ENCODE measurements around the gene ARHGEF10L. TPM values are rescaled to one million over a fixed set of nuclear protein-coding genes. Genes with fewer than 3 reads are reported as not detected.

The ARHGEF10L gene
- polyA plus RNA-seq, 1 donor (not counting 4 experiments of a cell fraction or from before 2014, with no cell fraction given): 2.4 TPM

DNA sequence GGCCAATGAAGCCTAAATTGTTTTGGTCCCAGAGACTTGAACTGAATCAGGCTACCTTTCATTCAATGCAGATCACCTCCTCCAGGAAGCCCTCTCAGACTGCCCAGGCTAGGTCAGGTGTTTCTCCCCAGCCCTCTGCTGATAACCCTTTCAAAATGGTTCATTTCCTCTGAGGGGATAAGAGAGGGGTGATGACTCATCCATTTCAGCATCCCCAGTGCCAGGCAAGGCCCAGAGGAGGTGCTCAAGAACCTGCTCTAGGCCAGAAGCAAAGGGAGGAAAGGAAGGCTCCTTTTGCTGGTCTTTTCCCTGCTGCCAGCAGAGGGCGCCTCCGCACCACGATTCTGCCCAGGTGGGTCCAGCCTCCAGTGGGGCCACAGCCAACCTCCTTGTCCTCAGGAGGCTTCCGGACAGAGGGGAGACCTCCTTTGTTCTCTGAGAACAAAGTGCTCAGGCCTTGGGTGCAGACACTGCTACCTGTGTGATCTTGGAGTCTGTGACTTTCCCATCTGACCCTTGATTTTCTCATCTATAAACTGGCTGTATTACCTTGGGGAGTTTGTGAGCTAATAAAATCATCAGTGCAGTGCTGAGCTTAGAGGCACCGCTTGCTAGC, 45.3 kb upstream of the ARHGEF10L start:
- Histone ChIP-seq H3K79me2 (ENCODE audit: control insufficient read depth, insufficient read depth, low read length) (no peaks in the 10 kb centered on the region), H3K9me3 (ENCODE audit: control insufficient read depth, low read depth, low read length) (no peaks in the 10 kb centered on the region), H3K4me3 (ENCODE audit: control insufficient read depth in 2 of 3, extremely low read depth in 1 of 3, insufficient read depth in 2 of 3, low read depth in 1 of 3, low read length in 3 of 3) (no peak overlapping the region), H3K27me3 (ENCODE audit: control insufficient read depth, extremely low read depth, insufficient read depth, low read length) (no peaks in the 10 kb centered on the region), H3K4me1 (ENCODE audit: control insufficient read depth, extremely low read depth, insufficient read depth, low read length) (peaks cover 6% of the 10 kb centered on the region), H3K36me3 (ENCODE audit: control insufficient read depth in 2 of 2, extremely low read depth in 1 of 2, insufficient read depth in 2 of 2, low read length in 2 of 2) (no peaks in the 10 kb centered on the region), H3K9ac (ENCODE audit: control insufficient read depth, extremely low read depth, insufficient read depth, low read length) (no peak overlapping the region), H3K4me2 (ENCODE audit: control insufficient read depth, extremely low read depth, insufficient read depth, low read depth, low read length) (no peak overlapping the region), H2AFZ (ENCODE audit: control insufficient read depth, low read length) (no peak overlapping the region), H4K20me1 (ENCODE audit: control insufficient read depth, extremely low read depth, insufficient read depth, low read length) (no peaks in the 10 kb centered on the region), H3K9me1 (ENCODE audit: control insufficient read depth, extremely low read depth, insufficient read depth, low read length) (no peaks in the 10 kb centered on the region), H3K27ac (ENCODE audit: control insufficient read depth, insufficient read depth, low read length) (no peak overlapping the region)
- dilution Hi-C loops (cut with MboI; ENCODE audit: extremely low pct_ligation_motif_present, low sequenced_read_pairs): no loop called here
- DNase-seq (ENCODE audit: low read depth, low spot score): peak; percentile 72
- no peak for TF ChIP-seq EZH2 (IDR thresholded peaks at IDR 0.05; ENCODE audit: low read length)
- TF ChIP-seq, protein P1, sequence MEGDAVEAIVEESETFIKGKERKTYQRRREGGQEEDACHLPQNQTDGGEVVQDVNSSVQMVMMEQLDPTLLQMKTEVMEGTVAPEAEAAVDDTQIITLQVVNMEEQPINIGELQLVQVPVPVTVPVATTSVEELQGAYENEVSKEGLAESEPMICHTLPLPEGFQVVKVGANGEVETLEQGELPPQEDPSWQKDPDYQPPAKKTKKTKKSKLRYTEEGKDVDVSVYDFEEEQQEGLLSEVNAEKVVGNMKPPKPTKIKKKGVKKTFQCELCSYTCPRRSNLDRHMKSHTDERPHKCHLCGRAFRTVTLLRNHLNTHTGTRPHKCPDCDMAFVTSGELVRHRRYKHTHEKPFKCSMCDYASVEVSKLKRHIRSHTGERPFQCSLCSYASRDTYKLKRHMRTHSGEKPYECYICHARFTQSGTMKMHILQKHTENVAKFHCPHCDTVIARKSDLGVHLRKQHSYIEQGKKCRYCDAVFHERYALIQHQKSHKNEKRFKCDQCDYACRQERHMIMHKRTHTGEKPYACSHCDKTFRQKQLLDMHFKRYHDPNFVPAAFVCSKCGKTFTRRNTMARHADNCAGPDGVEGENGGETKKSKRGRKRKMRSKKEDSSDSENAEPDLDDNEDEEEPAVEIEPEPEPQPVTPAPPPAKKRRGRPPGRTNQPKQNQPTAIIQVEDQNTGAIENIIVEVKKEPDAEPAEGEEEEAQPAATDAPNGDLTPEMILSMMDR (optimal IDR thresholded peaks at IDR 0.05 in 1 of 3, IDR thresholded peaks at IDR 0.05 in 1 of 3, conservative IDR thresholded peaks at IDR 0.05 in 1 of 3; ENCODE audit: extremely low read depth in 1 of 3, insufficient read depth in 2 of 3, low read length in 3 of 3): peak; percentile 93 to 99 (median 94)
- peak; percentile 88 for FAIRE-seq

DNA sequence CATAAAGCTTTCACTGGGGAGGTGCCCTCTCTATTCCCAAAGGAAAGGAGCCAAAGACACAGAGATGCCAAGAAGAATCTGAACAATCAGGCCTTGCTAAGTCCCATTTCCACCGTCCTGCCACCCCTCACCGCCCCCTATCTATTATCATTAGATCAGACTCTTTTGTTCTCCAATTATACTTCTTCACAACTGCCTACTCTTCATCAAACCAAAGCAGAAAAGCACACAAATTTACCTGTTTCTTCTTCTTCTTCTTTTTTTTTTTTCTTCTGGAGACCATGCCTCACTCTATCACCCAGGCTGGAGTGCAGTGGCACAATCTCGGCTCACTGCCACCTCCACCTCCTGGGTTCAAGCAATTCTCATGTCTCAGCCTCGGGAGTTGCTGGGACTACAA, 43.1 kb upstream of the ARHGEF10L start:
- no peaks in the 10 kb centered on the region for H3K27me3 ChIP-seq (ENCODE audit: control insufficient read depth, extremely low read depth, insufficient read depth, low read length)
- FAIRE-seq (no peak), DNase-seq (ENCODE audit: low read depth, low spot score) (no peak)
- TF ChIP-seq EZH2 (IDR thresholded peaks at IDR 0.05; ENCODE audit: low read length): no peak
- TF ChIP-seq, protein P1 (optimal IDR thresholded peaks at IDR 0.05 in 1 of 3, IDR thresholded peaks at IDR 0.05 in 1 of 3, conservative IDR thresholded peaks at IDR 0.05 in 1 of 3; ENCODE audit: extremely low read depth in 1 of 3, insufficient read depth in 2 of 3, low read length in 3 of 3): no peak
- H3K36me3 ChIP-seq (ENCODE audit: control insufficient read depth in 2 of 2, extremely low read depth in 1 of 2, insufficient read depth in 2 of 2, low read length in 2 of 2): no peaks in the 10 kb centered on the region
- no peak overlapping the region for H3K4me3 ChIP-seq (ENCODE audit: control insufficient read depth in 2 of 3, extremely low read depth in 1 of 3, insufficient read depth in 2 of 3, low read depth in 1 of 3, low read length in 3 of 3)
- H4K20me1 ChIP-seq (ENCODE audit: control insufficient read depth, extremely low read depth, insufficient read depth, low read length): no peaks in the 10 kb centered on the region
- no peak overlapping the region for H3K27ac ChIP-seq (ENCODE audit: control insufficient read depth, insufficient read depth, low read length)
- dilution Hi-C loops (cut with MboI; ENCODE audit: extremely low pct_ligation_motif_present, low sequenced_read_pairs): no loop called here
- no peak overlapping the region for H3K4me2 ChIP-seq (ENCODE audit: control insufficient read depth, extremely low read depth, insufficient read depth, low read depth, low read length)
- H3K9me1 ChIP-seq (ENCODE audit: control insufficient read depth, extremely low read depth, insufficient read depth, low read length): no peaks in the 10 kb centered on the region
- H2AFZ ChIP-seq (ENCODE audit: control insufficient read depth, low read length): no peak overlapping the region
- peaks cover 6% of the 10 kb centered on the region for H3K4me1 ChIP-seq (ENCODE audit: control insufficient read depth, extremely low read depth, insufficient read depth, low read length)
- no peaks in the 10 kb centered on the region for H3K79me2 ChIP-seq (ENCODE audit: control insufficient read depth, insufficient read depth, low read length)
- H3K9me3 ChIP-seq (ENCODE audit: control insufficient read depth, low read depth, low read length): no peaks in the 10 kb centered on the region
- no peak overlapping the region for H3K9ac ChIP-seq (ENCODE audit: control insufficient read depth, extremely low read depth, insufficient read depth, low read length)

Data from keratinocyte (primary cell).